ENCODE measurements around the gene OXNAD1.
A peak's percentile ranks its signal among the peaks of the same experiment; 100 is the strongest.

OXNAD1 gene

GRCh38 chr3:16288664-16289063 lies 23.7 kb downstream of the OXNAD1 start:
- DNase-seq, result no peak
- Mint-ChIP-seq H3K4me1 (peaks cover 6% of the 10 kb centered on the region), H3K4me3 (no peak overlapping the region), H3K36me3 (ENCODE audit: low read depth) (peaks cover 34% of the 10 kb centered on the region), H3K27me3 (ENCODE audit: low read depth, poor library complexity) (no peaks in the 10 kb centered on the region), H3K9me3 (peaks cover 10% of the 10 kb centered on the region), H3K27ac (no peak overlapping the region)
- no peak for TF ChIP-seq CTCF (IDR thresholded peaks at IDR 0.05)

- TF ChIP-seq CTCF (IDR thresholded peaks at IDR 0.05), result no peak
- Mint-ChIP-seq H3K27ac (no peak overlapping the region), H3K9me3 (peaks cover 17% of the 10 kb centered on the region), H3K27me3 (ENCODE audit: low read depth, poor library complexity) (no peaks in the 10 kb centered on the region), H3K4me1 (peaks cover 6% of the 10 kb centered on the region), H3K4me3 (no peak overlapping the region), H3K36me3 (ENCODE audit: low read depth) (peaks cover 39% of the 10 kb centered on the region)
- no peak for DNase-seq
These were observed 24.3 kb downstream of the OXNAD1 start for GRCh38 chr3:16289144-16289889.

- Mint-ChIP-seq H3K27ac (peak overlapping the region; percentile 43), H3K4me1 (peaks cover 6% of the 10 kb centered on the region), H3K9me3 (peaks cover 23% of the 10 kb centered on the region), H3K4me3 (no peak overlapping the region), H3K36me3 (ENCODE audit: low read depth) (peaks cover 48% of the 10 kb centered on the region), H3K27me3 (ENCODE audit: low read depth, poor library complexity) (no peaks in the 10 kb centered on the region)
- TF ChIP-seq CTCF (IDR thresholded peaks at IDR 0.05), result peak; percentile 75
- peak; percentile 50 for DNase-seq
These were observed 25.2 kb downstream of the OXNAD1 start for GRCh38 chr3:16290007-16290826.

DNA sequence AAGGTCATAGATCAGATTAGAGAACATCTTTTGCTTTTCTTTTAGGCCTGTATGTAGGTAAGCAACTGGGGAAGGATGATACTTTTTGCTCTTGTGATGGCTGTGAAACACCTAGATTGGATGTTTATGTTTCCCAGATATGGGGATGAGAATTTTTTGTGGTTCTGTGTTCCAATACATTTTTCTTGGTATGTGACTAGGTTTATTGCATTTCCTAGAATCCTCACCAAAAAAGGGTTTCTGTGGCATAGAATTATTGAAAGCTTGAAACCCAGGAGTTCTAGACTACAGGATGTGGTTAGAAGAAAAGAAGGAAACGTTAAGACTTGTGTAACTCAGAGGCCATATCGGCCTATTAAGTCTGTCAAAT lies 25.8 kb downstream of the OXNAD1 start:
- Mint-ChIP-seq H3K4me1 (peaks cover 6% of the 10 kb centered on the region), H3K36me3 (ENCODE audit: low read depth) (peaks cover 54% of the 10 kb centered on the region), H3K27me3 (ENCODE audit: low read depth, poor library complexity) (no peaks in the 10 kb centered on the region), H3K27ac (no peak overlapping the region), H3K9me3 (peaks cover 29% of the 10 kb centered on the region), H3K4me3 (no peak overlapping the region)
- no peak for DNase-seq
- no peak for TF ChIP-seq CTCF (IDR thresholded peaks at IDR 0.05)

DNA sequence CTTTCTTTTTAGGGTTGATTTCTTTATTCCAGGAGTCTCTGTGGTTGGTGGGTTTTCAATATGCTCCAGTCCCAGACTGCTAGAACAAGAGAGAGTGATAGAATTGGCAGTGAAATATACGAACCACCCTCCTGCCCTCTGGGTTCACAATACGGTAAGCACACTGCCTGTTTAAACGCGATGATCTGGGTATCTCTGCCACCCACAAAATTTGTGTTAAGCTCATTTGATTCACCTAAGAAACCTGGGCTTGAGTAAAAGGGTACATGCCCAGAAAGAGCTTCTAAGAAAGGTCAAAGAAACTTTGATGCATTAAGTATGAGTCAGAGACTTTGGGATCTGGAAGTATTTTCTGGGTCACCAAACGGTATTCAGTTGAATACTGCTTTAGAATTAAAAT lies 29.8 kb downstream of the OXNAD1 start:
- no peak overlapping the region for H3K27ac Mint-ChIP-seq
- H3K36me3 Mint-ChIP-seq (ENCODE audit: low read depth), result peaks cover 92% of the 10 kb centered on the region
- H3K4me1 Mint-ChIP-seq, result no peaks in the 10 kb centered on the region
- no peak for DNase-seq
- H3K27me3 Mint-ChIP-seq (ENCODE audit: low read depth, poor library complexity), result no peaks in the 10 kb centered on the region
- no peak overlapping the region for H3K4me3 Mint-ChIP-seq
- peaks cover 48% of the 10 kb centered on the region for H3K9me3 Mint-ChIP-seq
- TF ChIP-seq CTCF (IDR thresholded peaks at IDR 0.05), result no peak

Data from nephron progenitor cell (in vitro differentiated cells).